ENCODE results near the gene PCSK1N. TPM values are rescaled to one million over a fixed set of nuclear protein-coding genes. Genes with fewer than 3 reads are reported as not detected.

Gene PCSK1N
- total RNA-seq, 1 donor from 2014 or later, result 0.20 TPM

GRCh38 chrX:48790477-48790876, 44.9 kb downstream of the PCSK1N start:
- DNase-seq (ENCODE audit: low read depth in 2 of 2), result no peak

- no peak for DNase-seq (ENCODE audit: low read depth in 2 of 2)
These were observed 45.8 kb downstream of the PCSK1N start for GRCh38 chrX:48789366-48790220.

- DNase-seq (ENCODE audit: low read depth in 2 of 2), result no peak
These were observed 47.6 kb downstream of the PCSK1N start for GRCh38 chrX:48787505-48788443.

GRCh38 chrX:48786825-48787504, 48.4 kb downstream of the PCSK1N start:
- no peak for DNase-seq (ENCODE audit: low read depth in 2 of 2)

GRCh38 chrX:48786341-48786800, 49.0 kb downstream of the PCSK1N start, which contains the start of gene GATA1:
Gene GATA1 (plus strand): TSS chrX:48786590. CDS start chrX:48791110, 4,520 bp downstream.
- no peak for DNase-seq (ENCODE audit: low read depth in 2 of 2)

- no peak for DNase-seq (ENCODE audit: low read depth in 2 of 2)
These were observed 49.7 kb downstream of the PCSK1N start for GRCh38 chrX:48785540-48786214.

GRCh38 chrX:48785186-48785539, 50.2 kb downstream of the PCSK1N start:
- DNase-seq (ENCODE audit: low read depth in 2 of 2), result no peak

- DNase-seq (ENCODE audit: low read depth in 2 of 2), result no peak
These were observed 50.7 kb downstream of the PCSK1N start for GRCh38 chrX:48784726-48785125.

- no peak for DNase-seq (ENCODE audit: low read depth in 2 of 2)
These were observed 52.6 kb downstream of the PCSK1N start for GRCh38 chrX:48782795-48783194.

- no peak for DNase-seq (ENCODE audit: low read depth in 2 of 2)
These were observed 53.2 kb downstream of the PCSK1N start for GRCh38 chrX:48782216-48782615.

GRCh38 chrX:48781705-48782104, 53.7 kb downstream of the PCSK1N start:
- no peak for DNase-seq (ENCODE audit: low read depth in 2 of 2)

Other genes with a start within 250 kb of the PCSK1N start
- 88.7 and 90.9 TPM in 2 replicates for gene WDR13, start 238.1 kb downstream of the PCSK1N start, total RNA-seq
- gene WAS, start 151.8 kb downstream of the PCSK1N start, total RNA-seq, result under 0.01 and 0.22 TPM in 2 replicates
- 2.6 and 3.7 TPM in 2 replicates for gene SUV39H1, start 138.9 kb downstream of the PCSK1N start, total RNA-seq
- not detected in 2 replicates for gene GLOD5, start 73.9 kb downstream of the PCSK1N start, total RNA-seq
- not detected in 2 replicates for gene GATA1, start 49.0 kb downstream of the PCSK1N start, total RNA-seq
- gene HDAC6, start 33.5 kb downstream of the PCSK1N start, total RNA-seq, result 18.3 and 29.2 TPM in 2 replicates
- gene ERAS, start 9.1 kb downstream of the PCSK1N start, total RNA-seq, result not detected in 2 replicates
- 17.0 and 21.2 TPM in 2 replicates for gene TIMM17B, start 62.2 kb upstream of the PCSK1N start, total RNA-seq
- 64.1 and 71.0 TPM in 2 replicates for gene PQBP1, start 62.3 kb upstream of the PCSK1N start, total RNA-seq
- gene SLC35A2, start 76.0 kb upstream of the PCSK1N start, total RNA-seq, result 7.8 and 12.9 TPM in 2 replicates
- gene PIM2, start 83.4 kb upstream of the PCSK1N start, total RNA-seq, result 2.4 and 4.2 TPM in 2 replicates
- 19.4 and 23.8 TPM in 2 replicates for gene OTUD5, start 122.0 kb upstream of the PCSK1N start, total RNA-seq
- 0.20 and 0.22 TPM in 2 replicates for gene KCND1, start 136.2 kb upstream of the PCSK1N start, total RNA-seq
- 12.4 and 19.6 TPM in 2 replicates for gene GRIPAP1, start 166.7 kb upstream of the PCSK1N start, total RNA-seq
- 8.3 TPM in 2 replicates for gene TFE3, start 207.7 kb upstream of the PCSK1N start, total RNA-seq
- gene CCDC120, start 223.4 kb upstream of the PCSK1N start, total RNA-seq, result 0.44 and 0.79 TPM in 2 replicates
- 3.5 and 4.2 TPM in 2 replicates for gene PRAF2, start 238.4 kb upstream of the PCSK1N start, total RNA-seq
- gene WDR45, start 244.3 kb upstream of the PCSK1N start, total RNA-seq, result 14.6 and 15.9 TPM in 2 replicates

All from lung microvascular endothelial cell (primary cell).